Gastroesophageal sphincter (tissue), 4 donors: Measurements from ENCODE around the gene PEX10. TPM values are rescaled to one million over a fixed set of nuclear protein-coding genes. Genes with fewer than 3 reads are reported as not detected.

ENCODE experiments used
- ATAC-seq: fragments of 150-250 bp; one replicate; pipeline ENCODE4 v1.9.1; 2016; ENCODE audit warnings: mild to moderate bottlenecking, moderate library complexity
- H3K27ac ChIP-seq, 4 donors: fragments of 200-600 bp; sonication (generic) in 3 of 4; 1 replicate in 3 of 4; 2 replicates in 1 of 4; pipeline ENCODE4 v1.5.1; 2016 to 2019
- H3K27me3 ChIP-seq: fragments of 200-600 bp; sonication (generic); one replicate; pipeline ENCODE4 v1.5.1; 2019
- H3K36me3 ChIP-seq, 2 donors: fragments of 200-600 bp; sonication (generic); one replicate each; pipeline ENCODE4 v1.5.1; 2019; ENCODE audit warnings: control low read depth in 1 of 2
- H3K4me1 ChIP-seq, 3 donors: fragments of 200-600 bp; sonication (generic); 1 replicate in 2 of 3; 2 replicates in 1 of 3; pipeline ENCODE4 v1.5.1; 2016 to 2019; ENCODE audit warnings: control low read depth in 2 of 3
- H3K4me3 ChIP-seq, 2 donors: fragments of 200-600 bp; sonication (generic); one replicate each; pipeline ENCODE4 v1.5.1; 2019; ENCODE audit warnings: mild to moderate bottlenecking in 1 of 2, moderate library complexity in 1 of 2
- H3K9me3 ChIP-seq, 3 donors: fragments of 200-600 bp; sonication (generic); one replicate each; pipeline ENCODE4 v1.5.1; 2017 to 2019; ENCODE audit warnings: control low read depth in 2 of 3
- EP300 ChIP-seq: sonication (generic); formaldehyde crosslinking; IDR thresholded peaks from one replicate; pipeline ENCODE4 v1.6.1; 2017; ENCODE audit warnings: antibody characterized with exemption, mild to moderate bottlenecking
- POLR2A ChIP-seq, 2 donors: fragments of 450-650 bp; IDR thresholded peaks; one replicate each; pipeline ENCODE4 v1.6.1; 2017; ENCODE audit warnings: antibody characterized with exemption in 2 of 2, mild to moderate bottlenecking in 2 of 2, moderate library complexity in 1 of 2
- POLR2AphosphoS5 ChIP-seq: sonication (generic); formaldehyde crosslinking; IDR thresholded peaks from one replicate; pipeline ENCODE4 v1.6.1; 2017; ENCODE audit warnings: antibody characterized with exemption
- WGBS, 2 donors: methylation state at CpG; one replicate each; pipeline ENCODE4 v1.1.5; 2018; ENCODE audit warnings: low coverage in 1 of 2; 5-methylcytosine and 5-hydroxymethylcytosine counted together
- total RNA-seq, 4 donors: library from RNA; depleted of rRNA; stranded (reverse); fragments of >200 nt; gene quantifications; one replicate each; pipeline ENCODE4 v1.1.0, GENCODE V29; 2016
- TF ChIP-seq, protein P1 (sequence below), 4 experiments: fragments of 200-600 bp in 2 of 4; fragments of 450-650 bp in 2 of 4; sonication (generic) in 1 of 4; IDR thresholded peaks; one replicate each; pipeline ENCODE4 v1.5.1; 2017 to 2019; ENCODE audit warnings: antibody characterized with exemption in 4 of 4, mild to moderate bottlenecking in 2 of 4, moderate library complexity in 2 of 4

The PEX10 gene
- total RNA-seq, 4 donors from 2014 or later = 18.2 to 30.0 (median 21.6) TPM

DNA sequence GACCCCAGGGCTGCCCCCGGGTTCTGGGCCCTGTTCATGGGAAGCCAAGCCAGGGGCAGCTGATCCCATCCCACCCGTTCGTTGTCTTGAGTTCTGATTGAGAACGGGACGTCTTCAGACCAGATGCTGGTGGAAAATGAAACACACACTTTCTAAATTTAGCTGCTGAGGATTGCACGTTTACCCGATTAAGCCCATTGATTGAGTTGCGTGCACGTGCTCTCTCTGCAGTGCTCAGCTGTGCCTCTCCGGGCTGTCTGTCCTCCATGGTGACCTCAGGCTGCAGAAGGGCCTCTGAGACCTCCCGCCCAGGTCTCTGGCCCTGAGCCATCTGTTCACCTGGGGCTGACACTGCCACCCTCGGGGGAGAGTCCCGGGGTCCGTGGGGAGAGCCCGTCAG lies 27.0 kb upstream of the PEX10 start:
- WGBS, 2 donors = 42% methylated on average over 6 of the region's 15 CpGs; no CpG with 5 or more reads in 1 of the 2 donors
- peaks cover 91% of the 10 kb centered on the region for H3K27me3 ChIP-seq
- TF ChIP-seq POLR2AphosphoS5 (no peak), POLR2A (IDR thresholded peaks at IDR 0.05) (no peak), EP300 (no peak)
- TF ChIP-seq, protein P1, sequence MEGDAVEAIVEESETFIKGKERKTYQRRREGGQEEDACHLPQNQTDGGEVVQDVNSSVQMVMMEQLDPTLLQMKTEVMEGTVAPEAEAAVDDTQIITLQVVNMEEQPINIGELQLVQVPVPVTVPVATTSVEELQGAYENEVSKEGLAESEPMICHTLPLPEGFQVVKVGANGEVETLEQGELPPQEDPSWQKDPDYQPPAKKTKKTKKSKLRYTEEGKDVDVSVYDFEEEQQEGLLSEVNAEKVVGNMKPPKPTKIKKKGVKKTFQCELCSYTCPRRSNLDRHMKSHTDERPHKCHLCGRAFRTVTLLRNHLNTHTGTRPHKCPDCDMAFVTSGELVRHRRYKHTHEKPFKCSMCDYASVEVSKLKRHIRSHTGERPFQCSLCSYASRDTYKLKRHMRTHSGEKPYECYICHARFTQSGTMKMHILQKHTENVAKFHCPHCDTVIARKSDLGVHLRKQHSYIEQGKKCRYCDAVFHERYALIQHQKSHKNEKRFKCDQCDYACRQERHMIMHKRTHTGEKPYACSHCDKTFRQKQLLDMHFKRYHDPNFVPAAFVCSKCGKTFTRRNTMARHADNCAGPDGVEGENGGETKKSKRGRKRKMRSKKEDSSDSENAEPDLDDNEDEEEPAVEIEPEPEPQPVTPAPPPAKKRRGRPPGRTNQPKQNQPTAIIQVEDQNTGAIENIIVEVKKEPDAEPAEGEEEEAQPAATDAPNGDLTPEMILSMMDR (IDR thresholded peaks at IDR 0.05) = no peak
- peaks cover 0 to 9% (median 0%) of the 10 kb centered on the region in 3 donors for H3K4me1 ChIP-seq
- H3K27ac ChIP-seq = no peak overlapping the region
- no peak overlapping the region for H3K4me3 ChIP-seq
- no peak for ATAC-seq
- no peaks in the 10 kb centered on the region for H3K36me3 ChIP-seq
- H3K9me3 ChIP-seq = no peaks in the 10 kb centered on the region

DNA sequence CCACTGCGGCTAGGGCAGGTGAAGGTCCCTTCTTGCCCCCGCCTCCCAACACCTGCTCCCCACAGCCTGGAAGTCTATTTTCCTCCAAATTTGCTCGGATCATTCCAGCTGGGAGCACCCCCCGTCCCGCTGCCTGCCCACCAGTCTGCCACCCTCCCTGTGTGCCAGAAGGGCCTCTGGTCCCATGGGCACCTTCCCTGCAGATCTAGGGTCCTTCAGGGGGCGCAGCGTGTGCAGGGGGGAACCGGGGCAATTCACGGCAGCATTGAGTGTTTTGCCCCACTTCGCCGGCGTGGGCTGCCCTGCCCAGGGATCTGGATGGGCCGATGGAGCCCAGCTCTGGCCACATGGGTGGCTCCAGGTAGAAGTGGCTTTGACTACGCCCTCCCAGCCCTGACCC lies 26.3 kb upstream of the PEX10 start:
- no peak overlapping the region for H3K4me3 ChIP-seq
- no peak overlapping the region for H3K27ac ChIP-seq
- H3K27me3 ChIP-seq = peaks cover 91% of the 10 kb centered on the region
- no peaks in the 10 kb centered on the region for H3K9me3 ChIP-seq
- H3K36me3 ChIP-seq = no peaks in the 10 kb centered on the region
- ATAC-seq = no peak
- 86% methylated on average over 4 of the region's 14 CpGs; no CpG with 5 or more reads in 1 of the 2 donors for WGBS, 2 donors
- H3K4me1 ChIP-seq = peaks cover 0 to 4% (median 0%) of the 10 kb centered on the region in 3 donors
- TF ChIP-seq, protein P1 (IDR thresholded peaks at IDR 0.05) = no peak
- TF ChIP-seq POLR2AphosphoS5 = no peak
- TF ChIP-seq POLR2A (IDR thresholded peaks at IDR 0.05) = no peak
- TF ChIP-seq EP300 = no peak

DNA sequence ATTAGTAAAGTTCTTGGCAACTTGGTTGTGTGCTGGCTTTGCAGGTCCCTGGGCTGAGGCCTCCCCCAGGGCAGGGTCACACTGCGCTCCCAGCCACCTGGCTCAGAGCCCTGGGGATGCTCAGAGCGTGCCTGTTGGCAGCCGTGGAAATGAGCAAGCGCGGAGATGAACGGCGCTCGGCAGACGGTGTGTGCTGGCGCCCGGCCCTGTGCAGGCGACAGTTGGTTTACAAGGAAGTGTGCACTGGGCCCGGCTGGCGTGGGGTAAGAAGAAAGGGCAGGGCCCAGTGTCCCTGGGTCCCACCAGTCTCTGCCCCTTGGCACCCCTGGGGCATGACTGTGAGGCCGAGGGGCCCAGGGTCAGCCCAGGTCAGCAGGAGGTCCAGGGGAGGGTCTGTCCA lies 25.7 kb upstream of the PEX10 start:
- no peak for ATAC-seq
- no peak overlapping the region for H3K27ac ChIP-seq
- H3K27me3 ChIP-seq = peaks cover 91% of the 10 kb centered on the region
- no peaks in the 10 kb centered on the region for H3K9me3 ChIP-seq
- TF ChIP-seq EP300 (no peak), POLR2AphosphoS5 (no peak), POLR2A (IDR thresholded peaks at IDR 0.05) (no peak)
- TF ChIP-seq, protein P1 (IDR thresholded peaks at IDR 0.05) = no peak
- H3K36me3 ChIP-seq = no peaks in the 10 kb centered on the region
- no peak overlapping the region for H3K4me3 ChIP-seq
- 64 to 80% methylated on average over 2 to 5 of the region's 15 CpGs for WGBS, 2 donors
- peaks cover 0 to under 1% (median 0%) of the 10 kb centered on the region in 3 donors for H3K4me1 ChIP-seq

DNA sequence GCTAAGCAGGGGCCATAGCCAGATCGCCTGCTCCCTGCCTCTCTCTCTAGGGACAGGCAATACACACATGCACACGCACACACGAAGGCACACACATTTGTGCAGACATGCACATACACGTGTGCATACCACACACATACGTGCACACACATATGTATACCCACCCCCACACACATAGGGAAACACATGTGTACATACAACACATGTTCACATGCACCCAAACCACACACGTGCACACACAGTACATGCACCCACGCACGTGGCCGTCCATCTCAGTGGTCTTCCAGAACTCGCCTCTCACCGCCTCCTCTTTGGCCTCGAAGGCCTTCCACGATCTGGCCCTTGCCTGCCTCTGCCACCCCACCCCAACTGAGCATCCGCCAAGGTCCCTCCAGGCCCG lies 25.3 kb upstream of the PEX10 start:
- Histone ChIP-seq H3K4me3 (no peak overlapping the region), H3K27ac (no peak overlapping the region), H3K36me3 (no peaks in the 10 kb centered on the region), H3K4me1 (no peaks in the 10 kb centered on the region), H3K27me3 (peaks cover 91% of the 10 kb centered on the region), H3K9me3 (no peaks in the 10 kb centered on the region)
- ATAC-seq = no peak
- WGBS, 2 donors = 72 to 75% methylated on average over 8 to 12 of the region's 15 CpGs
- no peak for TF ChIP-seq POLR2A (IDR thresholded peaks at IDR 0.05)
- TF ChIP-seq, protein P1 (IDR thresholded peaks at IDR 0.05) = no peak
- TF ChIP-seq POLR2AphosphoS5 = no peak
- TF ChIP-seq EP300 = no peak

DNA sequence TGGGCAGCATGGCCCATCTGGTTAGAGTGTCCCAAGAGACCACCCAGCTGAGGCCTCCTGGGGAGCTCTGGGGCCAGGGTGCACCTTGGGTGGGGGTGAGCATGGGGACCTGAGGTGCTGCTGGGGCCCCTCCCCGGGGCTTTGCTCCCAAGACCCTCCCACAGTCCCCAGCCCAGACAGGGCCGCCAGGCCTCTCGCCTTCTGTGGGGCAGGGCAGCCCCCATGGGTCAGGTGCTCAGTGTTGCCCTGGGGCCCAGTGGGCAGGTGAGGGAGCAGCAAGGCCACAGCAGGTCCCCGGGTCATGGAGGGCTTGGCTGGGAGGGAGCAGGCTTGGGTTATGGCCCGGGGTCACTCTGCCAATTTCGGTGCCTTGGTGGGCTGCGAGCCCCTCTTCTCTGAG lies 24.5 kb upstream of the PEX10 start:
- no peak for ATAC-seq

More for the DNA sequence above, 24.5 kb upstream of the PEX10 start:
- no peaks in the 10 kb centered on the region for H3K36me3 ChIP-seq
- TF ChIP-seq POLR2A (IDR thresholded peaks at IDR 0.05) (no peak), POLR2AphosphoS5 (no peak), EP300 (no peak)
- TF ChIP-seq, protein P1 (IDR thresholded peaks at IDR 0.05) = no peak
- no CpG with 5 or more reads among the region's 7 CpGs for WGBS, 2 donors
- H3K27ac ChIP-seq = no peak overlapping the region
- H3K27me3 ChIP-seq = peaks cover 91% of the 10 kb centered on the region
- no peak overlapping the region for H3K4me3 ChIP-seq
- H3K4me1 ChIP-seq = no peaks in the 10 kb centered on the region
- no peaks in the 10 kb centered on the region for H3K9me3 ChIP-seq
